CD4-positive, alpha-beta T cell treated with Interferon alpha-2 for 1 hour (primary cell): ENCODE measurements around the gene TSPAN15.

ENCODE experiments used
- DNase-seq, 2 donors: peaks; one replicate each; pipeline ENCODE4 v3.0.0-alpha.2; 2020 to 2022

TSPAN15 gene

DNA sequence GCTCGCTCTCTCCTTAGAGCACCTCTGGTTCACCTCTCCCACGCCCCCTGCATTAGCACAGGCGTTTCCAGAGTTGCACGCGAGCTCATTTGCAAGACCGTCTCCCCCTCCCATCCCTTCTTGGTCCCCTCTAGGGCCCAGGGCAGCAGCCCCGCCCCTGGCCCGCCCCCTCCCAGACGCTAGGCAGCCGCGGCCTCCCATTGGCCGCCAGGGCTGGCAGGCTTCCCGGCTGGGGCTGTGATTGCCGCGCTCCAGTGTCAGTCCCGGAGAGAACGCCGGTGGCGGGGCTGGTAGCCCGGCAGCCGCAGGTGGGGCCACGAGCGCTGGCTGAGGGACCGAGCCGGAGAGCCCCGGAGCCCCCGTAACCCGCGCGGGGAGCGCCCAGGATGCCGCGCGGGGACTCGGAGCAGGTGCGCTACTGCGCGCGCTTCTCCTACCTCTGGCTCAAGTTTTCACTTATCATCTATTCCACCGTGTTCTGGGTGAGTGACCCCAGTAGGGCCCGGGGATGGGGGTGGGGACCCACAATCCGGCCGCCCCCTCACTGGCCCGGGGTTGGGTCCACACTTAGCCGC is at the start of gene TSPAN15:
TSS of gene TSPAN15 (plus strand) at position 257 of the 575 bp plus-strand sequence. CDS start at position 387, 130 bp downstream.
- DNase-seq, result peak; percentile 75 to 88

DNA sequence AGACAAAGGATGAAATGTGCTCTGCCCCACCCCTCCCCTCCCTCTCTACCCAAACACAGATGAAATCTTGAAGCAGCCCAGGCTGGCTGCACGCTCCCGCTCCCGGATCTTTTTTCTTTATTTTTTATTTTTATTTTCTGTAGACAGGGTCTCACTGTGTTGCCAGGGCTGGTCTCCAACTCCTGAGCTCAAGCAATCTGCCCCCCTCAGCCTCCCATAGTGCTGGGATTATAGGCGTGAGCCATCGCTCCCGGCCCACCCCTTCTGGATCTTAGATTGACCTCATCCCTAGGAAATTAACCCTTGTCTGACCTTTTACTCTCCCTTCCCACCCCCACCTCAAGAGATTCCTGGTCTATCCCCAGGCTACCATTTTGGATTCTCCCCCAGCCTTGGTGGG is 48.9 kb upstream of the TSPAN15 start:
- DNase-seq, result no peak

DNA sequence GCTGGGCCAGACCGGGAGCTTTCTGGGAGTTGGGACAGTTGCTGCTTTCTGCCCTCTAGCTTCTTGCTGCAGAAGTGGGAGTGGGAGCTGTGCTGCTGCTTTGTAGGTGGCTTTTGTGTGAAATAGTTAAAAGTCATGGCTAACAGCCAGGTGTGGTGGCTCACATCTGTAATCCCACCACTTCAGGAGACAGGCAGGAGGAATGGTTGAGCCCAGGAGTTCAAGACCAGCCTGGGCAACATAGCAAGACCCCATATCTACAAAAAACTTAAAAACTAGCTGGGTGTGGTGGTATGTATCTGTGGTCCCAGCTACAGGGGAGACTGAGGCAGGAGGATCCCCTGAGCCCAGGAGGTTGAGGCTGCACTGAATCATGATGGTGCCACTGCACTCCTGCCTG is 48.2 kb upstream of the TSPAN15 start:
- no peak for DNase-seq

DNA sequence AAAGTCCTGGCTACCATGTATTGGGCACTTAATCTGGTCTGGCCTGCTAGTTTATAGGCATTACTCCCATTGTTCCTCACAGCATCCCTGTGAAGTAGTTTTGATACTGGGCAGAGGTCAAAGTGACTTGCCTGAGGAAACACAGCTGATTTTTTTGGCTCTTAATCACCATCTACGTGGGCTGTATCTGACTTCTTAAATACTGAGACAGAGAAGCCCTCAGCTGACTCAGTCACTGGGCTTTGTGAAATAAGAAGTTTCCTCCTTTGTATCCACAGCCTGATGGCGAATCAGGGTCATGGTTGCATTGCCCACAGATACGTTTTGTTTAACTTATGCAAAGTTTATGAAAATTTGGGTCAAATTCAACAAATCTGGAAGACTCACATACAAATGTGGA is 47.7 kb upstream of the TSPAN15 start:
- no peak for DNase-seq

DNA sequence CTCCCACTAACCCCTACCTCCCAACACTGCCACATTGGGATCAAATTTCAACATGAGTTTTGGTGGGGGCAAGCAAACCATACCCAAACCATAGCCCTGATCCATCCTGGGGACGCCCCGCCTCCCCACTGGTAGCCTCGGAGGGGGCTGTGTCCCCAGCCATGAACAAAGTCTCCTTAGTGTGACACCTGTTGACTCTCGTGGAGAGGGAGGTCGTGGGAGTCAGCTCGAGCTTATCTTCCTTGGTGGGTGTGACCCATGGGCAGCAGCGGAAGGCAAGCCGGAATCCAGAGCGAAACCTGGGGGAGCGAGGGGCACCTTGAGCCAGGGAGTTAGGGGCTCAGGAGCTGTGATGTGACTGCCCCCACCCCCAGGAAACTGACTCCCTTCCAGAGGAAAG is 46.5 kb upstream of the TSPAN15 start:
- DNase-seq, result no peak

DNA sequence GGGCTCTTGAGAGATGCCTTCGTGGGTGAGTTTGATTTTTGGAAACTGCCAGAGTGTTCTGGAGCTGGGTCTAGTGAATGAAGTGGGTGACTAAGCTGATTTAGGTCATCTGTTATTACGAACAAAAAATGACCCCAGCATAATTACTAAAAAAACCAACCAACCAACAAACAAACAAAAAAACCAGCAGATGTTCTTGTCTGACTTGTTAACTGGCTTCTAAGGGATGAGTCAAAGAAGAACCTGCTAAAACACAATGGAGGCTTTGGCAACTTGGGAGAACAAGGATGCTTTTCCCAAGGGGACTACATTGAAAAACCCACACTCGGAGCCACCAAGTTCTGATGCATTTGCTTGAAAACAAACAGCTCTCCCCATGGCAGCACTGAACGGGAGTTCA is 46.0 kb upstream of the TSPAN15 start:
- DNase-seq, result no peak

DNA sequence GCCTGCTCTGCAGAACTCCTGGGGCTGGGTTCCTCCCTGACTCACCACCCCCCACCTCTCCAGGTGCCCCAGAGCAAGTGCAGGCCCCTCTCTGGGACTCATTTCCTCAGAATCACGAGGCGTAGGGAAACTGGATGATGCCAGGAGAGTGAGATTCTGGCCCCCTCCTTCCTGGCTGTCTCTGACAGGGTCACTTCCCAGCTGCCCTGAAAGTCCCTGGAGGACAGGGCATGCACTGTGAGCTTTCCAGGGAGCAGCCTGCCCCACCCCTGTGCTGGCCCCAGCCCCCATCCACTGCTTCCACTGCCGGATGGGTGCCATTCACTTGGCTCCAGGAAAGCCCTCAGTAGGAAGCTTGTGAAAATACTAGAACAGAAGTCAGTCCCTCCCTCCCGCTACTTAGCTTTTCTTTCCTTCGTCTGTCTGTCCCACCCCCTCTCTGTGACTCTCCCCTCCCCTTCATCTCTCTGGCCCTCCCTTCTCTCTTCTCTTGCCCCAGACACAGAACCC is 44.9 kb upstream of the TSPAN15 start:
- DNase-seq, result no peak

DNA sequence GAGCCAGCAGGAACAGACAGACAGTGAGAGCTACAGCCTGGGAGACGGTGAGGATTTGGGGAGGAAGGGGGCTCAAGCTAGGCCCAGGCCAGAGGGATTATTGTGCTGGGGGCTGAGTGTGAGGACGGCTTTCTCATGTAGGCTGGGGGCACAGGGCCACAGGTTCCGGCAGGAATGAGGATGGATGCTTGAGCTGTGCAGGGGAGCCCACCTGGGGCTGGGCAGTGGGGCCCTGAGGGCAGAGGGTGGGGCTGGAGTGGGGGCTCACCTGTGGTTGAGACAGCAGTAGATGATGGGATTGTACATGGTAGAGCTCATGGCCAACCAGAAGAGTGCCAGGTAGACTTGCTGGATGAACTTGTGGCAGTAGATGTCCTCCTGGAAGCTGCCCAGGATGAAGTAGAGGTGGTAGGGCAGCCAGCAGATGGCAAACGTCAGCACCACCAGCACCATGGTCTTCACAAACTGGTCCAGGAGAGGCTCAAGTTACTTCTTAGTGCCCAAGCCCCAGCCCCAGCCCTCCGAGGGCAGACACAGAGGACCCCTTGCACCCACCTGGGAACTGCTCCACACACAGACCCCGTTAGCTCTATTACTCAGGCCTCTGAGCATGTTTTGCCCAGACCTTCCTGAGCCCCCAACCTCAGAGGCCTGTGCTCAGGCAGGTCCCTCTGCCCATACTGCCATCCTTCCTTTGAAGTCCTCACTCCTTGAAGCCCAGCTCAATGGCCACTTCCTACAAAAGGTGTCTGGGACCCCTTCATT is 44.3 kb upstream of the TSPAN15 start:
- DNase-seq, result no peak

DNA sequence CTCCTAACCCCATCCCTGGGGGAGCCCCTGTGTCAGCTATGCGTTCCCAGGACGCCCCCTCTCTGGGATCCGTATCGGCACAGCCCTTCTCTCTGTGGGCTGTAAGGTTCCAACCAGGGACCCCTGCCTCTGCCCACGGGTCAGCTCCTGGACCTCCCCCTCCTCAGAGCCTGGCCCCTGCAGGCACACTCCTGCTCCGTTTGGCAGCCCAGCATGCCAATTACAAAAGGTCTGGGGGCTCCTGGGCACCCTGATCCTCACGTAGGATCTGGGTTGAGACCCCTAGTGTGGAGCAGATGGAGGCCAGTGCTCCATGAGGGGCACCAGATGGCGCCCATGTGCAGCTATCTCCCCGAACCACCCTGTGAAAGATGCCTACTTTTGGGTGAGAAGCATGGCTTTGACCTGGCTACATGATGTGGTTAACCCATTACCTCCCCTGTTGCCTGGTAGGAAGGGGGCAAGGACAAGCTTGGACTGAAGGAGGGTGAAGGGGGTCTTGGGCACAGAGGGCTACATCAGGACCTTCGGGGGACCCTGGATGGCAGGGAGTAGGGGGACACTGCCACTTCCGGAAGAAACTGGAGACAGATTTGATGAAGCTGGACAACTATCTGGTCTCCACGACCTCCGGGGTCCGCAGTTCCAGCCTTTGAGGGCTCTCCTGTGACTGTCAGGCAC is 43.5 kb upstream of the TSPAN15 start:
- DNase-seq, result peak; percentile 28 to 48

DNA sequence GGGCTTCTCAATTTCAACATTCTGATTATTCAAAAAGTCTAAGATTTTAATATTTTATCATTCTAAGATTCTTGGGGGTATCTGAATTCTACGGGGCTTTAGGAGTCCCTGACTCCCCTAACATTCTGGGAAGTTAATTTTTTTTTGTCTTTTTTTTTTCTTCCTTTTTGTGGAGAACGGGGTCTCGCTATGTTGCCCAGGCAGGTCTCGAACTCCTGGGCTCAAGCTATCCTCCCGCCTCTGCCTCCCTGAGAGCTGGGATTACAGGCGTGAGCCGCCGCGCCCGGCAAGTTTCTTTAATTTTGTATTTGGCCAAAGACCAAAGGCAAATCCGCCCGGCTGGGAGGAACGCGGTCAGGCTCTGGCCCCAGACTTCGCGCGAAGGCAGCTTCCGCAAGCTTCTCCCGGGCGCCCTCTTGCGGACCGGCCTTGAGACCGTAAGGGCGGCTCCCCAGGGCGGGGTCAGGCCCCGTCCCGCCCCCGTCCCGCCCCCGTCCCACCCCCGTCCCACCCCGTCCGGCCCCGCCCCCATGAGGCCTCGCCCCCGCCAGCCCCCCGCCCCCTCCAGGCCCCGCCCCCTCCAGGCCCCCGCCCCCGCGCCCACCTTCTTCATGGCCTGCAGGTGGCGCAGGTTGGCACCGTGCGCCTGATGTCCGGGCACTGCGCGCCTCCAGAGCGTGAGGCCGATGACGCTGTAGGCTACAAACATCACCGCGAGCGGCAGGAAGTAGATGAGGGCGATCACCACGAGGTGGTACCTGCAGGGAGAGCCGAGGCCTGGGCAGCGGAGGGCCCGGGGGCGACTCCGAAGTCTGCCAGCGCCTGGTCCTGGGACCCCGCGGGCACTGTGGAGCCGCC is 42.7 kb upstream of the TSPAN15 start:
- peak; percentile 91 to 93 for DNase-seq

DNA sequence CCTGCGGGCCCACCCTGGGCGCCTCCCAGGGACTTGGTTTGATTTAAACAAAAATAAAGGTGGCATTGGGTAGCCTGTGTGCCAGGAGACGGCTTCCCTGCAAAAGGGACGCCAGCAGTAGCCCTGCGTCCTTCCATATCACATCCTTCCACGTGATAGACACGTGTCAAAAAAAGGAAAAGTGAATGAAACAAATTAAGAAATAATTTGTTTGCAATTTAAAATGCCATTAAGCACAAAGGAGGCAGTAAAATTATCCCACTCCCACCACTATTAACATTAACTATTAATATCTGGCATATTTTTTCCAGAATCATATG is 42.1 kb upstream of the TSPAN15 start:
- no peak for DNase-seq

DNA sequence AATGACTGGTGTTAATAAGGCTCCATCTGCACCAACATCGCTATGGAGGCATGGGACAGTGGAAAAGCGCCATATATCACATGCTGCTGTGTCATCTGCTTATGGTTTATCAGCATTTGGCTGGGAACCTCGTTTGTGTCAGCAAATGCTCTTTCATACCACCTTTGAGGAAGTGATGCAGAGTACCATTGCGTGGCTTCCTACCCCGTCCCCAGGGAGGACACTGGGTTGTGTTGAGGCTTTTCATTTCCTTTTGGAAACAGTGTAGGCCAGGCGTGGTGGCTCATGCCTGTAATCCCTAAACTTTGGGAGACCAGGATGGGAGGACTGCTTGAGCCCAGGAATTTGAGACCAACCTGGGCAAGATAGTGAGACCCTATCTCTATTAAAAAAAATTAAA is 41.3 kb upstream of the TSPAN15 start:
- DNase-seq, result peak in 1 of 2 donors; percentile 54

DNA sequence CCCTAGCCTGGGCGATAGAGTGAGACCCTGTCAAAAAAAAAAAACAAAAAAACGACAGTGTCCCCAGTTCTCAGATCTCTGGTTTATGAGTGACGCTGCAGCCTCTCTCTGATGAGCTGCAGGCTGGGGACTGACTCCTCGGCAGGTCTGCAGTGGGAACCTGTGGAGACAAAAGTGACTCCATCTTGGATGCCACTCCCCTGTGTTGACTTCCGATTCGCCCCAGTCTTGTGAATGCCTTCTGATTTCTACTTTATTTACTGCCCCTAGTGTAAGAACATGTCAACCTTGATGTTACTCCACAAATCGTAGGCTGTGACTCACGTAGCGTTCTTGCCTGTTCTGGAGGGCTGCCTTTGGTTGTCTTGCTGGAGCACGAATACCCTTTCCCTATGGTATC is 40.8 kb upstream of the TSPAN15 start:
- DNase-seq, result no peak

DNA sequence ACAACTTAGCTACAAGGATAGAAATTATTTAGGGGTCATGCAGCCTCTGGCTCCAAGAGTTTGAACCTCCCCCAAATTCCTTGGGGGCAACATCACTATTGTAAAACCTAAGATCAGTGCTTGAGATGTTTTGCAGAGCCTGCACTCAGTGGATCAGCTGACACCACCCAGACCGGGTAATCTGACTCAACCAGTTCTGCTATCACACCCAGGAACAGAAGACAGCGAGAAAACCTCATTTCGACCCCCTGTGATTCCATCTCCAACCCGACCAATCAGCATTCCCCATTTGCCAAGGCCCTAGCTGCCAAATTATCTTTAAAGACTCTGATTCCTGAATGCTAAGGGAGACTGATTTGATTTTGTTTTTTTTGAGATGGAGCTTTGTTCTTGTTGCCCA is 39.8 kb upstream of the TSPAN15 start:
- no peak for DNase-seq

DNA sequence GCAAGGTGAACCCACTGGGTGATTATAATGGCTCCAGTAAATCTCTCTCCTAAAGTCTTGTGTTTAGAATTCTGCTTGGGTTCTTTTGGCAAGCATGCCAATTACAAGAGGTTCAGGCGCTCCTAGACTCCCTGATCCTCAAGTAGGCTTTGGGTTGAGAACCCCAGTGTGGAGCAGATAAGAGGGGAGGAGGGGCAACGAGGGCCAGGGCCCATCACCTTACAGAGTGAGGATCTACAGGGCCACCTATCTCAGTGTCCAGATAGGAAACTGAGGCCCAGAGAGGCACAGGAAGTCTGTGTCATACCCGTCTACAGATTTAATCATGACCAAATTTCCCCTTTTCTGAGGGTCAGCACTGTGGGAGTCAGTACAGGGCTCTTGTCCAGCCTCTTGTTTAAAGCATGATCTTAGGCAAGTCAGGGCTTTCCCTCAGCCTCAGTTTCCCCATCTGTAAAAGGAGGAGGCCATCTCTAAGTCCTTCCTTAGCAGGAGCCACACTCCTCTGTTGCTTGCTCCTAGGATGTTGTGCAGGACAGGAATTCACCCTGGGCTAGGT is 39.0 kb upstream of the TSPAN15 start:
- no peak for DNase-seq

DNA sequence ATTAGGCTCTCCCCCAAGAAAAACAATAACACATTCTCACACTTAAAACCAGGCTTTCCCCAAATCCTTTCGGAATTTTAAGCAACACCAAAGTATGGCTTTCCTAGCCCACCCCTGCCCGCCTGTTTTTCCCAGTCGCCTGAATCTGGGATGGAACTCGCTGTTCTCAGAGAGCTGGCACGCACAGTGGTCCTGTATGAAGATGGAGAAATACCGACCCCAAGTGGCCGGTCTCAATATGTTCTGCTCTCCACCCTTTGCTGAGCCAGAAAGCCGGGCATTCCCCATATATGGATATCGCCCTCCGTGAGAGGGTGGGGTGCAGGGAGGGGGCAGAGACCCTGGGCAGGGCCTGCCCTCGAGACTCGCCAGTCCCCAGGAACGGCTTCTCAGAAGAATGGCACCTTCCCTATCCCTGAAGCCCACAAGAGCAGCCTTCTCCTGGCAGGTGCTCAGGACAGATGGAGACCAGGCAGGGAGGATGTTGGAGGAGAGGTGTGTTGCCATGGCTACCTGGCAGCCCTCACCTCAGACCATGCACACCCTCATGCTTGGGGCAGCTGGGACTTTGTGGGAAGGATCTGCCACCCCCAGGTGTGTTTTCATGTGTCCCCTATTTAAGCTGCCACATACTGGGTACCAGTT is 37.9 kb upstream of the TSPAN15 start:
- peak; percentile 24 to 46 for DNase-seq

DNA sequence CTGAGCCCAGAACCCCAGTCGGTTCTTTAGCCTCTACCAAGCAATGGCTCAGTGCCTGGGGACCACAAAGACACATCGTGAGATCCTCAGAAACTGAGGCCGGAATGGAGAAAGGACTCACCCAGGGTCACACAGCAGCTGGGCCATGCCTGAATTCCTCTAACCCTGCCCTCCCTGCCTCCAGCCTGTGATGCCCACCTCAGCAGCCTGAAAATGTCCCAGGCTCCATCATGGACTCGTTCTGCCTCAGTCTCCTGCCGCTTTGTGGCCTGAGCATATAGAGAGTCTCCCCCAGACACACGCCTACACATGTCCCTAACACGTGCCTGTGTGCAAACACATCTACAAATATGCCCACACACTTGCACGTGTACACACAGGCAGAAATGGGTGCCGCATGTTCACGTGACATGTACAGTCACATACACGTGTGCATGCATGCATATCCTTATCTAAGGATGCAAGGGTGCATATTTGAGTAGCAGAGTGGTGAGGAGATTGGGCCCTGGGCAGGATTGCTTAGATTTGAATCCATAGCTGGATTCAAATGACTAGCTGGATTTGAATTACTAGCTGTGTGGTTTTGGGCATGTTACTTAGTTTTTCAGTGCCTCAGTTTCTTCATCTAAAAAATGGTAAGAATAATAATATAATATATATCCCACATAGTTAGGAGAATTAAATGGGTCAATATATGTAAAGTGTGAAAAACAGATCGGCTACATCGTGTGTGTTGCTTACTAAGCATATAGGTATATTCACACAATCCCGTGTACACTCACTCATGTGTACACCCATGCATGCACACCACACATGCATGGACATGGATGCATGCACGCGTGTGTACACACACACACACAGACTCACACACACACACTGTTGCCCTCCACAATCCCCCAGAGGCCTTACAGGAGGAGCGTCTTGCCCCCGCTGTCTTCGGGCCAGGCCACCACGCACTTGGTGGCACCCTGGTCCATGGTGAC is 36.9 kb upstream of the TSPAN15 start:
- no peak for DNase-seq

DNA sequence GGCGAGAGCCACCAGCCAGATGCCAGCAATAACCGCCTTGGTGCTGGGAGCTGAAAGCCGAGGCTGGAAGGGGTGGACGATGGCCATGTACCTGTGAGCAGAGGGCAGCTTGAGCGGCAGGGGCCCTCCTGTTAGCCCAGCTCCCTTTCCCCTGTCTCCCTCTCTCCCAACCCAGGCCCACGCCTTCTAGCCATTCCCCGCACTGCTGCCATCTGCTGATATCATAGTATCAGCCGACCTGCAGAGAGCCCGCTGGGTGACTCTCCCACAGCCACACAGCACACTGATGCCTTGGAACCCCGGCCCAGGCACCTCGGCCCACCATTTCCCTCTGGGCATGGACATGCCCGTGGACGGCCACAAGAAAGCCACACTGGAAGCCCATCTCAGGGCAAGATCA is 36.2 kb upstream of the TSPAN15 start:
- no peak for DNase-seq

DNA sequence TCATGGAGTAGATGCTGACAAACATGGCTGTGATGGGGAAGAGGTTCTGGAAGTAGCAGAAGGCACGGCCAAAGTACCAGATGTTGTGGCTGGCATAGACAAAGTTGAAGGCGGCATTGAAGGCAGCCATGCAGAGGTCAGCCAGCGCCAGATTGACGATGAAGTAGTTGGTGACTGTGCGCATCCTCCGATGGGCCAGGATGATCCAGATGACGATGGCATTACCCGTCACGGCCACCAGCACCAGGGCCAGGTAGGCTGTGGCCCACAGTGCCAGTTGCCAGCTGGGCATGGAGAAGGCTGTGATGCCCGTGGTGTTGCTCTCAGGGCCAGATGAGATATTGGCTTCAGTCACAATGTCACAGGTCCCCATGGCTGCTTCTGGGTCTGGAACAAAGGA is 35.3 kb upstream of the TSPAN15 start:
- no peak for DNase-seq

DNA sequence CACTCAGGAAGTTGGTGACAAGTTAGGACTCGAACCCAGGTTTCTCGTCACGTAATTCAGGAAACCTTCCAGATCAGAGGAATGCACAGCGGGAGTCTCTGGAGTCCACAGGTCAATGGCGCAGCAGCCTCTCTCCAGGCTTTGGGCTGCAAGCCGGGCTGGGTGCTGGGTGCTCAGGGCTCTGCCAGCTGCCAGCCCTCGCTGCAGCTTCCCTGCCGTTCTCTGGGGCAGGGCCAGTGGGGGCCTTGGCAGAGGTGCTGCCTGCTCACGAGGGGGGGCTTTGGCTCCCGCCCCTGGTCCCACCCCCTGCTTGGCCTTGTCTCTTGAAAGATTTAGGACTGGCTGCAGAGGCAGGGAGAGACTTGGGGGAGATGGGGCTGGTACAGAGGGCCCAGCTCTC is 34.6 kb upstream of the TSPAN15 start, which contains the start of gene TACR2:
TSS of gene TACR2 (minus strand) at position 224 of the 400 bp plus-strand sequence. CDS start 595 bp downstream, outside the sequence.
- DNase-seq, result no peak

DNA sequence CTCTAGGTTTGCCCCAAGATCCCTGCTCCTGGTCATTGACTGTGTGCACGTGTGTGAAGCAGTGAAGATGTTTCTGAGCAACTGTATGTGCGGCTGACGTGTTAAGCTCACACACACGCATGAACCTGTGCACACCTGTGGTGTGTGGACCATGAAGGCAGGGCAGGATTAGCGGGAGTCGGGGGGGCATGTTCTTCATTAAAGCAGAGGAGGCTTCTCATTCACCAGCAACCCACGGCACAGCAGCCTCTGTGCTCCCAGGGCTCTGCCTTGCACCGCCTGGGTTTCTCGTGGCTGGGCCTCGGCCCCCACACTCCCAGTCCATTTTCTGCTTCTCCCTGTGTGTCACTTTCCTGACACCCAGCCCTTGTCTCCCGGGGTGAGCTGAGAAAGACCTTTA is 33.7 kb upstream of the TSPAN15 start:
- no peak for DNase-seq
